ENCODE measurements around the gene ZNF418.

Gene ZNF418

GRCh38 chr19:57964761-57965160 lies 29.6 kb upstream of the ZNF418 start:
- no peak overlapping the region for H3K4me2 ChIP-seq (ENCODE audit: low read depth, low read length)
- no peaks in the 10 kb centered on the region for H3K4me1 ChIP-seq (ENCODE audit: low read length)
- TF ChIP-seq CTCF (IDR thresholded peaks at IDR 0.05; ENCODE audit: low read length) (no peak), EZH2 (optimal IDR thresholded peaks at IDR 0.05; ENCODE audit: low read depth, low read length) (no peak), EZH2phosphoT487 (IDR thresholded peaks at IDR 0.05; ENCODE audit: low read length) (no peak)
- no peak overlapping the region for H3K4me3 ChIP-seq (ENCODE audit: low read length)
- no peaks in the 10 kb centered on the region for H4K20me1 ChIP-seq (ENCODE audit: insufficient read depth, low read length)
- H3F3A ChIP-seq (ENCODE audit: insufficient read depth, low read length), result no peaks in the 10 kb centered on the region
- H3K27ac ChIP-seq (ENCODE audit: low read length), result no peak overlapping the region
- no peaks in the 10 kb centered on the region for H3K9me3 ChIP-seq (replicated peaks; ENCODE audit: insufficient read depth, low read length)
- DNase-seq, result no peak
- H3K27me3 ChIP-seq (replicated peaks; ENCODE audit: insufficient read depth, low read length), result no peaks in the 10 kb centered on the region
- no peaks in the 10 kb centered on the region for H3K79me2 ChIP-seq (ENCODE audit: low read length)
- H3K9ac ChIP-seq (ENCODE audit: low read length), result no peak overlapping the region
- H3K36me3 ChIP-seq (replicated peaks; ENCODE audit: insufficient read depth, low read length), result no peaks in the 10 kb centered on the region
- H2AFZ ChIP-seq (ENCODE audit: low read length), result no peak overlapping the region
- H3K9me2 ChIP-seq (replicated peaks; ENCODE audit: insufficient read depth, low read length), result no peaks in the 10 kb centered on the region

- H3K4me3 ChIP-seq (ENCODE audit: low read length), result no peak overlapping the region
- no peaks in the 10 kb centered on the region for H3K4me1 ChIP-seq (ENCODE audit: low read length)
- H3K9ac ChIP-seq (ENCODE audit: low read length), result no peak overlapping the region
- no peaks in the 10 kb centered on the region for H3K27me3 ChIP-seq (replicated peaks; ENCODE audit: insufficient read depth, low read length)
- H3K79me2 ChIP-seq (ENCODE audit: low read length), result no peaks in the 10 kb centered on the region
- no peaks in the 10 kb centered on the region for H3K36me3 ChIP-seq (replicated peaks; ENCODE audit: insufficient read depth, low read length)
- H3F3A ChIP-seq (ENCODE audit: insufficient read depth, low read length), result no peaks in the 10 kb centered on the region
- H3K27ac ChIP-seq (ENCODE audit: low read length), result no peak overlapping the region
- H2AFZ ChIP-seq (ENCODE audit: low read length), result no peak overlapping the region
- no peaks in the 10 kb centered on the region for H3K9me2 ChIP-seq (replicated peaks; ENCODE audit: insufficient read depth, low read length)
- TF ChIP-seq EZH2 (optimal IDR thresholded peaks at IDR 0.05; ENCODE audit: low read depth, low read length) (no peak), CTCF (IDR thresholded peaks at IDR 0.05; ENCODE audit: low read length) (no peak), EZH2phosphoT487 (IDR thresholded peaks at IDR 0.05; ENCODE audit: low read length) (no peak)
- no peak overlapping the region for H3K4me2 ChIP-seq (ENCODE audit: low read depth, low read length)
- no peak for DNase-seq
- no peaks in the 10 kb centered on the region for H3K9me3 ChIP-seq (replicated peaks; ENCODE audit: insufficient read depth, low read length)
- no peaks in the 10 kb centered on the region for H4K20me1 ChIP-seq (ENCODE audit: insufficient read depth, low read length)
These were observed 26.6 kb upstream of the ZNF418 start for GRCh38 chr19:57961785-57962184.

- Histone ChIP-seq H3K36me3 (replicated peaks; ENCODE audit: insufficient read depth, low read length) (no peaks in the 10 kb centered on the region), H3F3A (ENCODE audit: insufficient read depth, low read length) (no peaks in the 10 kb centered on the region), H3K4me2 (ENCODE audit: low read depth, low read length) (no peak overlapping the region), H2AFZ (ENCODE audit: low read length) (no peak overlapping the region), H3K79me2 (ENCODE audit: low read length) (no peaks in the 10 kb centered on the region), H3K27ac (ENCODE audit: low read length) (no peak overlapping the region), H3K27me3 (replicated peaks; ENCODE audit: insufficient read depth, low read length) (no peaks in the 10 kb centered on the region), H4K20me1 (ENCODE audit: insufficient read depth, low read length) (no peaks in the 10 kb centered on the region), H3K9me2 (replicated peaks; ENCODE audit: insufficient read depth, low read length) (no peaks in the 10 kb centered on the region), H3K4me3 (ENCODE audit: low read length) (no peak overlapping the region), H3K4me1 (ENCODE audit: low read length) (no peaks in the 10 kb centered on the region), H3K9me3 (replicated peaks; ENCODE audit: insufficient read depth, low read length) (no peaks in the 10 kb centered on the region), H3K9ac (ENCODE audit: low read length) (no peak overlapping the region)
- DNase-seq, result no peak
- TF ChIP-seq EZH2 (optimal IDR thresholded peaks at IDR 0.05; ENCODE audit: low read depth, low read length), result no peak
These were observed 19.8 kb upstream of the ZNF418 start for GRCh38 chr19:57954996-57955395.

- Histone ChIP-seq H3K36me3 (replicated peaks; ENCODE audit: insufficient read depth, low read length) (no peaks in the 10 kb centered on the region), H3K9me3 (replicated peaks; ENCODE audit: insufficient read depth, low read length) (no peaks in the 10 kb centered on the region), H3K4me2 (ENCODE audit: low read depth, low read length) (no peak overlapping the region), H3K27ac (ENCODE audit: low read length) (no peak overlapping the region), H3K79me2 (ENCODE audit: low read length) (no peaks in the 10 kb centered on the region), H3K9me2 (replicated peaks; ENCODE audit: insufficient read depth, low read length) (no peaks in the 10 kb centered on the region), H2AFZ (ENCODE audit: low read length) (no peak overlapping the region), H3K9ac (ENCODE audit: low read length) (no peak overlapping the region), H3K27me3 (replicated peaks; ENCODE audit: insufficient read depth, low read length) (no peaks in the 10 kb centered on the region), H3K4me1 (ENCODE audit: low read length) (no peaks in the 10 kb centered on the region), H4K20me1 (ENCODE audit: insufficient read depth, low read length) (no peaks in the 10 kb centered on the region), H3K4me3 (ENCODE audit: low read length) (no peak overlapping the region), H3F3A (ENCODE audit: insufficient read depth, low read length) (no peaks in the 10 kb centered on the region)
- no peak for DNase-seq
- no peak for TF ChIP-seq EZH2phosphoT487 (IDR thresholded peaks at IDR 0.05; ENCODE audit: low read length)
- no peak for TF ChIP-seq EZH2 (optimal IDR thresholded peaks at IDR 0.05; ENCODE audit: low read depth, low read length)
- TF ChIP-seq CTCF (IDR thresholded peaks at IDR 0.05; ENCODE audit: low read length), result no peak
These were observed 14.5 kb upstream of the ZNF418 start for GRCh38 chr19:57949702-57950101.

All from MM.1S (cell line).